ENCODE results near the gene GPT2. TPM values are rescaled to one million over a fixed set of nuclear protein-coding genes. Genes with fewer than 3 reads are reported as not detected.

The GPT2 gene
- total RNA-seq, 1 experiment from 2014 or later: 12.7 TPM

- no TSS peak for BruUV-seq (replicated peaks)
- ATAC-seq (peak; percentile 80), DNase-seq (ENCODE audit: low read depth, low spot score) (peak; percentile 27)
- intact Hi-C loops (cut with micrococcal nuclease; ENCODE audit: unreplicated experiment): loop anchor here (1.0 kb wide), 1 partner anchor 54 kb away; no protein-coding TSS in a partner anchor
- Histone ChIP-seq H3K27me3 (ENCODE audit: control insufficient read depth, insufficient read depth, low read length) (no peaks in the 10 kb centered on the region), H3K36me3 (ENCODE audit: control insufficient read depth, insufficient read depth, low read length) (no peaks in the 10 kb centered on the region), H3K9me3 (ENCODE audit: control insufficient read depth, insufficient read depth, low read depth, low read length) (no peaks in the 10 kb centered on the region), H3K4me3 (ENCODE audit: low read depth in 2 of 2, low read length in 2 of 2) (no peak overlapping the region), H3K4me1 (ENCODE audit: control insufficient read depth, insufficient read depth, low read length) (no peaks in the 10 kb centered on the region), H3K27ac (ENCODE audit: low read length) (no peak overlapping the region)
- TF ChIP-seq, protein P1, sequence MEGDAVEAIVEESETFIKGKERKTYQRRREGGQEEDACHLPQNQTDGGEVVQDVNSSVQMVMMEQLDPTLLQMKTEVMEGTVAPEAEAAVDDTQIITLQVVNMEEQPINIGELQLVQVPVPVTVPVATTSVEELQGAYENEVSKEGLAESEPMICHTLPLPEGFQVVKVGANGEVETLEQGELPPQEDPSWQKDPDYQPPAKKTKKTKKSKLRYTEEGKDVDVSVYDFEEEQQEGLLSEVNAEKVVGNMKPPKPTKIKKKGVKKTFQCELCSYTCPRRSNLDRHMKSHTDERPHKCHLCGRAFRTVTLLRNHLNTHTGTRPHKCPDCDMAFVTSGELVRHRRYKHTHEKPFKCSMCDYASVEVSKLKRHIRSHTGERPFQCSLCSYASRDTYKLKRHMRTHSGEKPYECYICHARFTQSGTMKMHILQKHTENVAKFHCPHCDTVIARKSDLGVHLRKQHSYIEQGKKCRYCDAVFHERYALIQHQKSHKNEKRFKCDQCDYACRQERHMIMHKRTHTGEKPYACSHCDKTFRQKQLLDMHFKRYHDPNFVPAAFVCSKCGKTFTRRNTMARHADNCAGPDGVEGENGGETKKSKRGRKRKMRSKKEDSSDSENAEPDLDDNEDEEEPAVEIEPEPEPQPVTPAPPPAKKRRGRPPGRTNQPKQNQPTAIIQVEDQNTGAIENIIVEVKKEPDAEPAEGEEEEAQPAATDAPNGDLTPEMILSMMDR (IDR thresholded peaks at IDR 0.05): peak; percentile 77
- no peak for TF ChIP-seq REST (IDR thresholded peaks at IDR 0.05; ENCODE audit: insufficient read depth in 1 of 2, low read depth in 2 of 2, low read length in 1 of 2)
- in situ Hi-C loops (cut with HindIII; ENCODE audit: low pct_unique_long_range_greater_than_20kb, low sequenced_read_pairs): no loop called here
- CTCF ChIA-PET: interaction anchor here (0.7 to 2.3 kb wide), 3 partner anchors 35 to 57 kb away, joined by 5 to 11 read pairs (median 9); no protein-coding TSS in a partner anchor
- POLR2A ChIA-PET: interaction anchor here (0.6 kb wide), 1 partner anchor 55 kb away, joined by 6 read pairs; no protein-coding TSS in a partner anchor
Observed at GRCh38 chr16:46908540-46909372, 24.6 kb downstream of the GPT2 start.

- TF ChIP-seq TCF7L2 (IDR thresholded peaks at IDR 0.05; ENCODE audit: low read depth, low read length): no peak
- no peak for TF ChIP-seq REST (IDR thresholded peaks at IDR 0.05; ENCODE audit: insufficient read depth in 1 of 2, low read depth in 2 of 2, low read length in 1 of 2)
- TF ChIP-seq SIN3A (IDR thresholded peaks at IDR 0.05; ENCODE audit: borderline replicate concordance, insufficient read depth, low read depth, low read length): no peak
- TF ChIP-seq, protein P1 (IDR thresholded peaks at IDR 0.05): no peak
- no peak for TF ChIP-seq POLR2AphosphoS5 (IDR thresholded peaks at IDR 0.05; ENCODE audit: low read depth, low read length)
- ChIA-PET POLR2A (no interaction called here), CTCF (no interaction called here)
- no peak for DNase-seq (ENCODE audit: low read depth, low spot score)
- Histone ChIP-seq H3K4me1 (ENCODE audit: control insufficient read depth, insufficient read depth, low read length) (no peaks in the 10 kb centered on the region), H3K27ac (ENCODE audit: low read length) (no peak overlapping the region), H3K36me3 (ENCODE audit: control insufficient read depth, insufficient read depth, low read length) (no peaks in the 10 kb centered on the region), H3K4me3 (ENCODE audit: low read depth in 2 of 2, low read length in 2 of 2) (no peak overlapping the region), H3K27me3 (ENCODE audit: control insufficient read depth, insufficient read depth, low read length) (no peaks in the 10 kb centered on the region), H3K9me3 (ENCODE audit: control insufficient read depth, insufficient read depth, low read depth, low read length) (no peaks in the 10 kb centered on the region)
- intact Hi-C loops (cut with micrococcal nuclease; ENCODE audit: unreplicated experiment): no loop called here
- BruUV-seq (replicated peaks): no TSS peak
- in situ Hi-C loops (cut with HindIII; ENCODE audit: low pct_unique_long_range_greater_than_20kb, low sequenced_read_pairs): no loop called here
- ATAC-seq: no peak
Observed at GRCh38 chr16:46911038-46911437, 26.9 kb downstream of the GPT2 start.
